ENCODE results near the gene ACBD7.

DNA sequence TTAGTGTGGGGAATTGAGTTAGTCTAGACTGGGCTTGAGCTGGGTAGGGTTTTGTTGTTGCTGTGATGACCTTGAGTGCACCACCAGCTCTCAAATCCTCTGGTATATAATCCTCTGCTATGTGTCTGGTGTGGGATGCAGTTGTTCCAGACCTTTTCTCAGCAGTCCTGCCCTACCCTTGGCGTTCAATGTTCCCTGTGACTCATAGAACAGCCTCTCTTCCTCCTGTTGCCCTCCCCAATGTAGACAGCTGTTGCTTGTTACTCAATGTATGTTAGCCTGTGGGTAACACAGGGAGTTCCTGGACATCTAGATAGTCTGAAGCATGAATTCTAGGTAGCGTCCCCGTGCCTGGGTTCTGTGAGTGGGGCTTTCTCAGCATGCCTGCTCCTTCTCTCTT, 19.8 kb downstream of the ACBD7 start:
- TF ChIP-seq, protein P1, sequence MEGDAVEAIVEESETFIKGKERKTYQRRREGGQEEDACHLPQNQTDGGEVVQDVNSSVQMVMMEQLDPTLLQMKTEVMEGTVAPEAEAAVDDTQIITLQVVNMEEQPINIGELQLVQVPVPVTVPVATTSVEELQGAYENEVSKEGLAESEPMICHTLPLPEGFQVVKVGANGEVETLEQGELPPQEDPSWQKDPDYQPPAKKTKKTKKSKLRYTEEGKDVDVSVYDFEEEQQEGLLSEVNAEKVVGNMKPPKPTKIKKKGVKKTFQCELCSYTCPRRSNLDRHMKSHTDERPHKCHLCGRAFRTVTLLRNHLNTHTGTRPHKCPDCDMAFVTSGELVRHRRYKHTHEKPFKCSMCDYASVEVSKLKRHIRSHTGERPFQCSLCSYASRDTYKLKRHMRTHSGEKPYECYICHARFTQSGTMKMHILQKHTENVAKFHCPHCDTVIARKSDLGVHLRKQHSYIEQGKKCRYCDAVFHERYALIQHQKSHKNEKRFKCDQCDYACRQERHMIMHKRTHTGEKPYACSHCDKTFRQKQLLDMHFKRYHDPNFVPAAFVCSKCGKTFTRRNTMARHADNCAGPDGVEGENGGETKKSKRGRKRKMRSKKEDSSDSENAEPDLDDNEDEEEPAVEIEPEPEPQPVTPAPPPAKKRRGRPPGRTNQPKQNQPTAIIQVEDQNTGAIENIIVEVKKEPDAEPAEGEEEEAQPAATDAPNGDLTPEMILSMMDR (IDR thresholded peaks at IDR 0.05 in 4 of 5, conservative IDR thresholded peaks at IDR 0.05 in 1 of 5), result no peak
- no peak for TF ChIP-seq POLR2A (IDR thresholded peaks at IDR 0.05)

Measured in gastrocnemius medialis (tissue), 4 donors.